ENCODE measurements around the gene GYS2. TPM values are rescaled to one million over a fixed set of nuclear protein-coding genes. Genes with fewer than 3 reads are reported as not detected.
"Not testable (repeated sequence)": the region's sequence is repeated elsewhere in the genome, so short reads cannot be mapped to it uniquely, and the experiment has no call there.

The GYS2 gene
- total and polyA plus RNA-seq, 2 experiments from 2014 or later, result 0.16 to 0.27 TPM

- 61% methylated on average over 3 of the region's 3 CpGs for WGBS (ENCODE audit: low lambda C conversion rate, missing lambda C conversion rate)
- Histone ChIP-seq H3K27ac (no peak overlapping the region), H3K4me1 (ENCODE audit: insufficient read depth) (peaks cover 14% of the 10 kb centered on the region), H2AFZ (no peak overlapping the region), H3K4me2 (no peak overlapping the region), H3K9me2 (replicated peaks; ENCODE audit: insufficient read depth) (no peaks in the 10 kb centered on the region), H3K9me3 (ENCODE audit: low read depth) (no peaks in the 10 kb centered on the region), H3K36me3 (replicated peaks; ENCODE audit: insufficient read depth, low read depth) (peaks cover 4% of the 10 kb centered on the region), H3K4me3 (no peak overlapping the region), H3K27me3 (no peaks in the 10 kb centered on the region), H4K20me1 (ENCODE audit: insufficient read depth, poor library complexity, severe bottlenecking) (peaks cover 7% of the 10 kb centered on the region), H3K79me2 (peaks cover 54% of the 10 kb centered on the region)
- DNase-seq (ENCODE audit: low spot score), result no peak
- TF ChIP-seq EZH2 (IDR thresholded peaks at IDR 0.05; ENCODE audit: borderline replicate concordance) (no peak), EZH2phosphoT487 (IDR thresholded peaks at IDR 0.05; ENCODE audit: low read depth, severe bottlenecking, unreplicated experiment) (no peak)
- TF ChIP-seq, protein P1, sequence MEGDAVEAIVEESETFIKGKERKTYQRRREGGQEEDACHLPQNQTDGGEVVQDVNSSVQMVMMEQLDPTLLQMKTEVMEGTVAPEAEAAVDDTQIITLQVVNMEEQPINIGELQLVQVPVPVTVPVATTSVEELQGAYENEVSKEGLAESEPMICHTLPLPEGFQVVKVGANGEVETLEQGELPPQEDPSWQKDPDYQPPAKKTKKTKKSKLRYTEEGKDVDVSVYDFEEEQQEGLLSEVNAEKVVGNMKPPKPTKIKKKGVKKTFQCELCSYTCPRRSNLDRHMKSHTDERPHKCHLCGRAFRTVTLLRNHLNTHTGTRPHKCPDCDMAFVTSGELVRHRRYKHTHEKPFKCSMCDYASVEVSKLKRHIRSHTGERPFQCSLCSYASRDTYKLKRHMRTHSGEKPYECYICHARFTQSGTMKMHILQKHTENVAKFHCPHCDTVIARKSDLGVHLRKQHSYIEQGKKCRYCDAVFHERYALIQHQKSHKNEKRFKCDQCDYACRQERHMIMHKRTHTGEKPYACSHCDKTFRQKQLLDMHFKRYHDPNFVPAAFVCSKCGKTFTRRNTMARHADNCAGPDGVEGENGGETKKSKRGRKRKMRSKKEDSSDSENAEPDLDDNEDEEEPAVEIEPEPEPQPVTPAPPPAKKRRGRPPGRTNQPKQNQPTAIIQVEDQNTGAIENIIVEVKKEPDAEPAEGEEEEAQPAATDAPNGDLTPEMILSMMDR (IDR thresholded peaks at IDR 0.05; ENCODE audit: poor library complexity), result no peak
Observed at GRCh38 chr12:21649034-21649433, 44.4 kb upstream of the GYS2 start.

DNA sequence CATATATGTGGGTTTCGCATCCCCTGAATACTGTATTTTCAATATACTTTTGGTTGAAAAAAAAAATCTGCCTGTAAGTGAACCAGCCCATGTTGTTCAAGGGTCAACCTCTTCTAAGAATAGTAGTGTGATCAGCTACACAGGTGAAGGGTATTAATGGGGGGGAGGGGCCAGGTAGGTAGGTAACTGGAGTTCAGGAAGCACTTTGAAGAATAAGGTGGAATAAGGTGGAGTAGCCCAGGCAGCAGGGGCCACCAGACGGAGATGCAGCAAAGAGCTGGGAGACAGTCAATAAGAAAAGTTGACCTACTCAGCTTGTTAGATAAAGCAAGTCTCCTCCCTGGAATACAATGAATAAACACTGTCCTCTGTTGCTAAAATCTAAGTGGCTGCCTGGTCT is 43.7 kb upstream of the GYS2 start:
- H3K27ac ChIP-seq, result no peak overlapping the region

GRCh38 chr12:21647179-21647578 is 42.5 kb upstream of the GYS2 start:
- H3K4me3 ChIP-seq, result no peak overlapping the region
- no peaks in the 10 kb centered on the region for H3K9me2 ChIP-seq (replicated peaks; ENCODE audit: insufficient read depth)
- H3K27me3 ChIP-seq, result no peaks in the 10 kb centered on the region
- peaks cover 5% of the 10 kb centered on the region for H4K20me1 ChIP-seq (ENCODE audit: insufficient read depth, poor library complexity, severe bottlenecking)
- H2AFZ ChIP-seq, result no peak overlapping the region
- TF ChIP-seq, protein P1 (IDR thresholded peaks at IDR 0.05; ENCODE audit: poor library complexity), result no peak
- TF ChIP-seq EZH2phosphoT487 (IDR thresholded peaks at IDR 0.05; ENCODE audit: low read depth, severe bottlenecking, unreplicated experiment) (no peak), EZH2 (IDR thresholded peaks at IDR 0.05; ENCODE audit: borderline replicate concordance) (no peak)
- peaks cover 14% of the 10 kb centered on the region for H3K4me1 ChIP-seq (ENCODE audit: insufficient read depth)
- H3K4me2 ChIP-seq, result no peak overlapping the region
- peaks cover 4% of the 10 kb centered on the region for H3K36me3 ChIP-seq (replicated peaks; ENCODE audit: insufficient read depth, low read depth)
- H3K9me3 ChIP-seq (ENCODE audit: low read depth), result no peaks in the 10 kb centered on the region
- no peak for DNase-seq (ENCODE audit: low spot score)
- H3K27ac ChIP-seq, result peak overlapping the region; percentile 7
- H3K79me2 ChIP-seq, result peaks cover 48% of the 10 kb centered on the region

More for the DNA sequence above, 43.7 kb upstream of the GYS2 start:
- H2AFZ ChIP-seq, result no peak overlapping the region
- no peak overlapping the region for H3K4me3 ChIP-seq
- no peaks in the 10 kb centered on the region for H3K9me2 ChIP-seq (replicated peaks; ENCODE audit: insufficient read depth)
- TF ChIP-seq EZH2phosphoT487 (IDR thresholded peaks at IDR 0.05; ENCODE audit: low read depth, severe bottlenecking, unreplicated experiment) (no peak), EZH2 (IDR thresholded peaks at IDR 0.05; ENCODE audit: borderline replicate concordance) (no peak)
- TF ChIP-seq, protein P1 (IDR thresholded peaks at IDR 0.05; ENCODE audit: poor library complexity), result no peak
- DNase-seq (ENCODE audit: low spot score), result no peak
- no peaks in the 10 kb centered on the region for H3K27me3 ChIP-seq
- peaks cover 53% of the 10 kb centered on the region for H3K79me2 ChIP-seq
- no peak overlapping the region for H3K4me2 ChIP-seq
- peaks cover 4% of the 10 kb centered on the region for H3K36me3 ChIP-seq (replicated peaks; ENCODE audit: insufficient read depth, low read depth)
- no peaks in the 10 kb centered on the region for H3K9me3 ChIP-seq (ENCODE audit: low read depth)
- 93% methylated on average over 2 of the region's 2 CpGs for WGBS (ENCODE audit: low lambda C conversion rate, missing lambda C conversion rate)
- H4K20me1 ChIP-seq (ENCODE audit: insufficient read depth, poor library complexity, severe bottlenecking), result peaks cover 7% of the 10 kb centered on the region
- peaks cover 14% of the 10 kb centered on the region for H3K4me1 ChIP-seq (ENCODE audit: insufficient read depth)

DNA sequence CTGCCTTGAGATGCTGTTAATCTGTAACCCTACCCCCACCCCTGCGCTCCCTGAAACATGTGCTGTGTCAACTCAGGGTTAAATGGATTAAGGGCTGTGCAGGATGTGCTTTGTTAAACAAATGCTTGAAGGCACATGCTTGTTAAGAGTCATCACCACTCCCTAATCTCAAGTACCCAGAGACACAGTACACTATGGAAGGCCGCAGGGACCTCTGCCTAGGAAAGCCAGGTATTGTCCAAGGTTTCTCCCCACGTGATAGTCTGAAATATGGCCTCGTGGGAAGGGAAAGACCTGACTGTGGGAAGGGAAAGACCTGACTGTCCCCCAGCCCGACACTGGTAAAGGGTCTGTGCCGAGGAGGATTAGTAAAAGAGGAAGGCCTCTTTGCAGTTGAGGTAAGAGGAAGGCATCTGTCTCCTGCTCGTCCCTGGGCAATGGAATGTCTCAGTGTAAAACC is 40.4 kb upstream of the GYS2 start:
- Histone ChIP-seq H3K79me2 (peaks cover 44% of the 10 kb centered on the region), H3K27ac (peak overlapping the region; percentile 85)
- not testable (repeated sequence) for H2AFZ ChIP-seq; H3K36me3 ChIP-seq (replicated peaks; ENCODE audit: insufficient read depth, low read depth); H3K9me3 ChIP-seq (ENCODE audit: low read depth); H3K9me2 ChIP-seq (replicated peaks; ENCODE audit: insufficient read depth); H3K4me2 ChIP-seq; H3K4me3 ChIP-seq; H3K4me1 ChIP-seq (ENCODE audit: insufficient read depth); H3K27me3 ChIP-seq; H4K20me1 ChIP-seq (ENCODE audit: insufficient read depth, poor library complexity, severe bottlenecking)
- WGBS (ENCODE audit: low lambda C conversion rate, missing lambda C conversion rate), result 25% methylated on average over 7 of the region's 7 CpGs
- DNase-seq (ENCODE audit: low spot score), result peak; percentile 41
